ENCODE results near the gene PTPRE.

Gene PTPRE

DNA sequence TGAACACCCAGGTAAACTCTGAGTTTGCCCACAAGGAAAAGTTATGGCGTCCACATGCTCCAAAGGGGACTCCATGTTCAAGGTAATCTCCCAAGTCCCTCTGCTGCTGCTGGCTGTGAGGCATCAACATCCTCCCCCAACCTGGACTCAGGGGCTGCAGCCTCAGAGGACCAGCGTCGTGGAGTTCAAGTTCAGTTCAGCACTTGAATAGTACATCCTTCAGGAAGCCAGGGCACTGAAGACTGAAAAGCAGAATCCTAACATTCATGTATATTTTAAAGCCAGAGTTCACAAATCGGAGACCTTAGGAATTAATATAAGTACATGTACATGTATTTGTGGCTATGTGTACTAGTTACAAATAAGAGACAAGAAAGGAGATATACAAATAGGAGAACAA lies 90.4 kb downstream of the PTPRE start:
- DNase-seq, result no peak

GRCh38 chr10:127997937-127998336 lies 91.0 kb downstream of the PTPRE start:
- peak in 10 of 56 donors; percentile 16 to 53 (median 27) for DNase-seq

GRCh38 chr10:127998501-127999144 lies 91.7 kb downstream of the PTPRE start:
- peak in 1 of 56 donors; percentile 59 for DNase-seq

DNA sequence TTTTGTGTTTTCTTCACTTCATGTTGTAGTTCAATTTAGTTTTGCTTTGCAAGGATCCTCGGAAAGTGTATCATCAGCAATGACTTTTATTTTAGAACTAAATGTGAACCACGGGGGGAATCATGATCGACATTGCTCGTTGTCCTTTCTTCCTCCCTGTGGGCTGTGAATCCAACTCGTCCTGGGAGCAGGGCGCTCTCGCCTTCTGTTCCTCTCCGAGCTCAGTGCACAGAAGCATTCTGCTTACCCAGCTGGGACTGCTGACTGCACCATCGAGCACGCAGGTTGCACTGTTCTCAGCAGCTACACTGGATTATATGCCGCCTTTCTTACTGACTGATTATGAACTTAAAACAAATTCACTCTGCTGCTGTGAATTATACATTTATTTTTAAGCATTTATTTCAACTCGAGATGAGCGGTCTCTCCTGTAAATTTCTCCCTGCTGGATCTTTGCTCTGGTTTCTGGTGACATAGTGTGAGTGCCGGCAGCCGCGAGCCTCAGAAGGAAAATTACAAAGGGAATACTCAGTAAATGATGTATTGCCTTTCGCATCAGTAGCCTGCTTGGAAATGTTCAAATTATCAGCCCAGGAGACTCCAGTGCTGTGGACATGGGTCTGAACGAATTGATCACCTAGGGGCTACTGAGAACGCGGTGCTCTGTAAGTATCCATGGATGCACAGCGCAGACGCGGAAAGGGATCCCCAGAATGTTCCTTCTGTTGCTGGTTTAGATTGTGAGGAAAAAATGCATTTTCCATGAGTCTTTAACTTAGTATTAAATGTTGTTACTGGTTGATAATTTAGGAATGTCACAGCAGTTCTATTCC lies 92.6 kb downstream of the PTPRE start:
- peak in 32 of 56 donors; percentile 18 to 59 (median 40) for DNase-seq

GRCh38 chr10:128000471-128001362 lies 93.8 kb downstream of the PTPRE start:
- DNase-seq, result peak in 3 of 56 donors; percentile 10 to 22 (median 21)

- DNase-seq, result peak in 1 of 56 donors; percentile 42
These were observed 94.5 kb downstream of the PTPRE start for GRCh38 chr10:128001363-128001745.

GRCh38 chr10:128001849-128002248 lies 94.9 kb downstream of the PTPRE start:
- DNase-seq, result peak in 8 of 56 donors; percentile 6 to 50 (median 23)

- DNase-seq, result no peak
These were observed 96.6 kb downstream of the PTPRE start for GRCh38 chr10:128003521-128003920.

DNA sequence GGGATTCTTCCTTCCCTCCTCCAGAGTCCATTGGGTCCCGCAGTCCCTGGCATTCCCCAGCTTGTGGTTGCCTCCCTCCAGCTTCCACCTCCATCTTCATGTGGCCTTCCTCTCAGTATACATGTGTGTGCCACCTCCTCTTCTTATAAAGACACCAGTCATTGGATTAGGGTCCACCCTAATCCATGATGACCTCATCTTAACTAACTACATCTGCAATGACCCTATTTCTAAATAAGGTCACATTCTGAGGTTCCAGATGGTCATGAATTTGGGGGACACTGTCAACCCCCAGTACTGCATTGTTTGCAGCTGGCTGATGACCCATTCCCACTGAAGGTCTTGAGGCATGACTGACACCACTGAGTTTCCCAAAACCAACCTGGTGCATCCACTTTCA lies 99.0 kb downstream of the PTPRE start:
- no peak for DNase-seq

- DNase-seq, result no peak
These were observed 100.2 kb downstream of the PTPRE start for GRCh38 chr10:128007056-128007455.

GRCh38 chr10:128007971-128008370 lies 101.1 kb downstream of the PTPRE start:
- no peak for DNase-seq

GRCh38 chr10:128008521-128009250 lies 101.8 kb downstream of the PTPRE start:
- no peak for DNase-seq

- DNase-seq, result no peak
These were observed 102.6 kb downstream of the PTPRE start for GRCh38 chr10:128009372-128010126.

GRCh38 chr10:128011059-128011979 lies 104.4 kb downstream of the PTPRE start:
- DNase-seq, result peak in 51 of 56 donors; percentile 15 to 88 (median 68)

DNA sequence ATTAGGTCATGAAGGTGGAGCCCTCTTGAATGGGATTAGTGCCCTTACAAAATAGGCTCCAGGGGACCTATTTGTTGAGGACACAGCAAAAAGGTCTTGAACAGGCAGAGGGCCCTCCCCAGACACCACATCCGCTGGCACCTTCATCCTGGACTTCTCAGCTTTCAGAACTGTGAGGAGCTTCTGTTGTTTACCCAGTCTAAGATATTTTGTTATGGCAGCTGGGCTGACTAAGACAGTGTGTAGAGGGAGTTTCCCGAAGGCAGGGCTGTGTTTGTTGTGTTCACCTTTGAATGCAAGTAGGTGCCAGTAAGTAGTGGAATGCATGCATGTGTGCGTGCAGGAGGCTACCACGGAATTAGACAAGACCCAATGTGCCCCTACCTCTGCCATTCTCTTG lies 106.7 kb downstream of the PTPRE start:
- no peak for DNase-seq

GRCh38 chr10:128014236-128014635 lies 107.3 kb downstream of the PTPRE start:
- no peak for DNase-seq

- DNase-seq, result no peak
These were observed 109.6 kb downstream of the PTPRE start for GRCh38 chr10:128016423-128017060.

- no peak for DNase-seq
These were observed 110.9 kb downstream of the PTPRE start for GRCh38 chr10:128017822-128018221.

- DNase-seq, result no peak
These were observed 111.3 kb downstream of the PTPRE start for GRCh38 chr10:128018236-128018635.

All from amygdala (tissue), 56 donors.